GM18868 (cell line): ENCODE measurements around the gene ALKAL2.

Experiments
- ATAC-seq: cut with Tn5 transposase; IDR thresholded peaks from one replicate; pipeline ENCODE4 v1.9.1; 2021; ENCODE audit warnings: mild to moderate bottlenecking, moderate library complexity; ENCODE audit not compliant: unreplicated experiment

ALKAL2 gene

GRCh38 chr2:274503-274902 is 13.4 kb downstream of the ALKAL2 start:
- no peak for ATAC-seq

DNA sequence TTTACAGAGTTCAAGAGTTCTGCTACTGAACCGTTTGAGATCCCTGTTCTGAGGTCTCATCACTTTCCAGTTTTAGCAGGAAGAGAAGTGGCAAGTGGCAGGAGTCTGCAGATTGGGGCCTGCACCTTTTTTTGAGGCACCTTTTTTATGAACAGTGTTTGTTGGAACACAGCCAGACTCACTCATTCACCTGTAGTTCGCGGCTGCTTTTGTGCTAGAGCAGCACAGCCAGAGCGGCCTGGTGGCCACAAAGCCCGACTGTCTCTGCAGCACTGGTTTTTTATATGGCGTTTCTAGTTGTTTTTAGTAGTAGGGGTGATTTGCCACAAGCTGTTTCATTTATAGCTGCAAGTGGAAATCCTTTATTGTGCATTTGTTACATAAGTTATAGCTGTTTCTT is 14.6 kb downstream of the ALKAL2 start:
- no peak for ATAC-seq

GRCh38 chr2:271917-272316 is 16.0 kb downstream of the ALKAL2 start:
- ATAC-seq = no peak

GRCh38 chr2:270861-271260 is 17.0 kb downstream of the ALKAL2 start:
- no peak for ATAC-seq

DNA sequence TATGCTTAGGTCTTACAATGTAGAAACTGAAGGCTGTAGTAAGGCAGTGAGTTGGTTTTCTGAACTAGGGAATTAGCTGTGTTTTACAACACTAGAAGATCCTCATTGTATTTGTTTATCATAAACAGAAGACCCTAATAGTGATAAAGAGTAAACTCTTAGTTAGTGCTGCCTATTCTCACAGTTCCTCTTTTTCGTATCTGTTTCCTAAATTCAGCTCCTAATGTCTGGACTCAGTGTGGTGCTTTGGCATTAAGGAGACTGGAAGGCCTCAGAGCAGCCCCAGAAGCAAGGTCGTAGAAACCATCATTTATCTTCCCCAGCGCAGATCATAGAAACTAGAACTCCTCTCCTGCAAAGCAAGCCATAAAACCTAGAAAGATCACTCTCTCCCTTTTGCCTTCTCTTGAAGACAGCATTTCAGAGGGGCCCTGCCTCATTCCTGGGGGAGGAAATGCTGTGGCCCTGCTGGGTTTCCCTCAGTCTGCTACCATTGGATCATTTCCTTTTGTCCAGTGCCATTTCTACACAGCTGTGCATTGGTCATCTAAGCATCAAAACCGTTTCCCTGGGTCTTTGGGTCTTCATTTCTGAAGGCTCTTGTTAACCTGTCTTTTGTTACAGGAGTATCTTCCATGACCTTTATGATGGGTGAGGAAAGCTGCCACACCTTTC is 18.4 kb downstream of the ALKAL2 start:
- no peak for ATAC-seq

DNA sequence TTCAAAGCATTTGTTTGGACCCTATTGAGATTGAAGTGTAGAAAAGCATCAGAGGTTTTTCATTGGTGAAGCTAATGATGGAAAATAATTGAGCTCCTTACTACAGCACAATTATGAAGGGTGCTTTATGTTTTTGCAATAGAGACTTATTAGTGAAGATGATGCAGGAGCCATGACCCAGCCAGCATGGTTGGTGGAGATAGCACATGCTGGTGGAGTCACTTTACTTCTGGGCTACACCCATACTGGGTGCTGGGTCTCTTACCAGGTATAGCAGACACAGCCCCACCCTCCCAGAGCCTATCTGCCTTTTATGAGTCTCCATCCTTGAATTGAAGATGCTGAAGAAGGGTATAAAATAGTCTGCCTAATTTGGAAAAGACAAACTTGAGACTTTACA is 19.6 kb downstream of the ALKAL2 start:
- no peak for ATAC-seq

DNA sequence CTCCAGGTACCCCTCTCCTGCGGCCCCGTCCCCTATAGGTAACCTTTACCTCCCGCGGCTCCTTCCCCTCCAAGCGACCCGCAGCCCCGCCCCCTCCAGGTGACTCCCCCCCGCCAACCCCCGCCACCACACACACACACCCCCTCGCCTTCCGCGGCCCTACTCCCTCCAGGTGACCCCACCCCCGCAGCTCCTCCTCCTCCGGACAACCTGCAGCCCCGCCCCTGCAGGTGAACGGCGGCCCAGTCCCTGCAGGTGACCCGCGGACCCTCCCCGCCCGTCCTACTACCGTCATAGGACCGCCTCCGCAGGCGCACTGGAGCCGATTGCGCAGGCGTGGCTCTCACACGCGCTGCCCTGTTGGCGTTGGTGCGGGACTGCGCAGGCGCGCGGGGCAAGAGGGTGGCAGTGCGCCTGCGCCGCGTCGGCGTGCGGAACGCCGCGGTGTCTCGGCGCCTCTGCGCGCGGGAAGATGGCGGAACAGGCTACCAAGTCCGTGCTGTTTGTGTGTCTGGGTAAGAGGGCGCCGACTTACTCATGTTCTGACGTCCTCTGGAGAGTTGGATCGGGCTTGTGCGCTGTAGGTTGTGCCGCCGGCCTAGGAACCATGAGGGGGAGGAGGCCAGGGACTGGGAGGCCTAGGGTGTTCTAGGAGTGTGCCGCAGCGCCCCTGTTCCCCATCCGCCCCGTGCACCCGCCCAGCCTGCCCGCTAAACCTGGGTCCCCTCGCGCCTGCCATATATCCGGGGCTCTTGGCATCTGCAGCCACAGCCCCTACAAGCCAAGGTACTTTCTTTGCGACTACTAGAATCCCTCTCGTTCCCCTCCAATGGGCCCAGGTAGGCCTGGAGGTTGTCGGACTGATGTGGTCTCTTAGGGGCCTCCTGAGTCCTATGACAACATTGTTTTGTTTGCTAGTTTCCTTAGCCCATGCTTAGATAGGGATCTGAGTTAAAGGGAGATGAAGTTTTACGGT is 23.1 kb downstream of the ALKAL2 start, which contains the start of gene ACP1:
TSS of gene ACP1 (plus strand) at position 455 of the 976 bp plus-strand sequence. CDS start at position 473, 18 bp downstream.
- ATAC-seq = peak; percentile 86

- ATAC-seq = peak; percentile 31
These were observed 24.0 kb downstream of the ALKAL2 start, which contains the start of gene SH3YL1 for GRCh38 chr2:263774-264492. Gene SH3YL1, minus strand, starts transcription at chr2:264032. Its CDS starts 48 bp downstream, at chr2:263984.

GRCh38 chr2:263022-263738 is 24.7 kb downstream of the ALKAL2 start:
- no peak for ATAC-seq

DNA sequence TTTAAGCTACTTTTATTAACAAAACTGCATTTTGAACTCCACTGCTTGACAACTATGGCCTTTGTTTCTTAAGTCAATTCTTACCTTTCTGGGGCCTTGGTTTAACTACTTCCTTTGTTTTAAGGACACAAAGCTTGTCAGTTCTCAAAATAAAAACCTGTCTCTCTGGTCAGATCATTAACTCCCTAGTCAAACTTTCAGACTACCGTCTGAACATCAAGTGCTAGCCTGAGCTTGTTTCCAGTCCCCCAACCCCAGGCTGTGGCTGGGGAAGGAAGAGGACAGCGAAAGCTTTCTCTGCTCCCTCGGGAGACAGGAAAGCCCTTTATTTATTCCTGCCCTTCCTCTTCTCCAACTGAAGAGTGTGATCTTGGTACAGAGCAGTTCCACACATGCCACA is 25.8 kb downstream of the ALKAL2 start:
- ATAC-seq = no peak

DNA sequence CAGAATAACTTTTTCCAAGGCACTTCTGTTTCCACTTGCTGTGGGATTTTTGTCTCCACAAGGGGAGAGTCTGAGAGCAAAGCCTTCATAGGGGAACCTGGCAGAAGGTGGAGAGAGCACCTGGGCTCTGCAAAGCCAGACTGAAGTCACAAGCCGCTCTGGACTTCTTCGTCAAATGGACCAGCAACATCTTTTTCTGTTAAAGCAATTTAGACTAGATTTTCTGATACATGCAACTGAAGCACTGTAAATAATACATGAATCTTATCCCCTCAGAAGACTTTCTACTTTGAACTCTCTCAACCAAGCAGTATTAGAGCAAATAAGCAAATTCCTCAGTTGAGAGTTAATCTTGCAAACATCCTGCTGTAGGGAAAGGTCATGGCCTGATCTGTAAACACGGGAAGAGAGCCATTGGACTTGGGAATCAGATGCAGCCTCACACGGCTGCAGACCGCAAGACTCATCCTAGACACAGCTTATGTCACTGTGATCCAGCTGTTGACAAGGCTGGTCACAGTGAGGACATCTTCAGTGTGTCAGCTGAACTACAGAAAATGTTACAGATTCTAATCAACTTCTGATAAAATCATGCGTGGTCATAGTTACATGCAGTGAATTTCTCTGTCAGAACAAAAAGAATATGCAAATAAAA is 27.3 kb downstream of the ALKAL2 start:
- no peak for ATAC-seq

DNA sequence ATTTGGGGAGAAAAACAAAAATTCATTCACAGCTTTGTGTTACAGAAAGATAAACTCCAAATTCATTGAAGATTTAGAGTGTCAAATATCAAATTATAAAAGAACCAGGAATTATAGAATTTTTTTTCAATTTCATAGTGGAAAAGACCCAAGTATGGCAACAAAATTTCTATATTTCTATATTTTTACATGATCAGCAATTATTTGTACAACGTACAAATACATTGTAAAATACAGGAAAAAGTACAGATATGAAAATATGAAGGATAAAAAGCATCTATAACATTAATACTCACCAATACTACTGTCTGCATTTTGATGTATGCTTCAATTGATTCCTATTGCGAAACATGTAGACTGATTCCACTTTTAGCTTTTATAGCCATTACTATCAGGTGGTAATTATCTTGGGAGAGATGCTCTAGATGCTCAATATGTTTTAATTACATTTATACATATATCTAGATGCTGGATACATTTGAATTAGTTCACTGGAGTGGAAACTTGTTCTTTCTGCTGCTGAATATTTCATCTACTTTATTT is 28.0 kb downstream of the ALKAL2 start:
- no peak for ATAC-seq

DNA sequence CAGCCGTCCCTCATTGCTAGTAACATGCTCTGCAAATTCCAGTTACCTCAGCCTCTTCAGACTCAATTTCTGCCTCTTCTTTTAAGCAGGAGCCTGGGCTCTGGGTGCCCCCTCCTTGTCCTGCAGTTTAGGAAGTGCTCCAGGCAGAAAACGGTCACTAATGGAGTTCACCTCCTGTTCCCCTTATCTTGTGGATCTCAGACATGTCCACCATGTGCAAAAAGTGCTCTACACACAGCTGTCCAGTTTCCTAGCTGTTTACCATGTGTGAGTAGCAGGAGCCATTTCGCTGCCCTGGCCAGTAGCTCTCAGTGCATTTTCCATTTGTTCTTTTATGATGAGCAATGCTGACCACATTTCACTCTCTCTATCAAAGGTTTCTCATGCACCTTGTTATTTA is 29.0 kb downstream of the ALKAL2 start:
- no peak for ATAC-seq

- ATAC-seq = no peak
These were observed 30.0 kb downstream of the ALKAL2 start for GRCh38 chr2:257842-258241.

DNA sequence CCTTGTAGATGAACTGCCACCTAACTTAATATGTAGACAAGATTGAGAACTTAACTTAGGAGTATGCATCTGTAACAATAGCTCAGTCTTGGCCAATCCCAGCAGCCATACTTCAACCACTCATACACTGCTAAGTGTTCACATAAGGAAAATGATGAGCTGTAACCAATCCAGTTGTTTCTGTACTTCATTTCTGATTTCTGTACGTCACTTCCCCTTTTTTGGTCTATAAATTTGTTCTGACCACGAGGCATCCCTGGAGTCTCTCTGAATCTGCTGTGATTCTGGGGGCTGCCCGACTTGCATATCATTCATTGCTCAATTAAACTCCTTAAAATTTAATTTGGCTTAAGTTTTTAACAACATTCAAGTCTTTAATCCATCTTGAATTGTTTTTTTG is 30.5 kb downstream of the ALKAL2 start:
- no peak for ATAC-seq

- ATAC-seq = no peak
These were observed 31.8 kb downstream of the ALKAL2 start for GRCh38 chr2:256094-256493.

DNA sequence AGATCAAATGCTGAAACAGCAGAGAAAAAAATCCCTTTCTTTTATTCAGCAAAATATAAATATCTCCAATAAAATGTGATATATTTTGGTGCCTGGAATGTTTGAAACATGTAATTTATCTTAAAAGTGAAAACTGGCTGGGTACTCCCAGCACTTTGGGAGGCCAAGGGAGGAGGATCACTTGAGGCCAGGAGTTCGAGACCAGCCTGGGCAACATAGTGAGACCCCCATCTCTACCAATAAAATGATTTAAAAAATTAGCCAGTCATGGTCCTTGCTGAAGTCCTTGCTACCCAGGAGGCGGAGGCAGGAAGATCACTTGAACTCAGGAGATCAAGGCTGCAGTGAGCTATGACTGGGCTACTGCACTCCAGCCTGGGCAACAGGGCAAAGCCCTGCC is 32.7 kb downstream of the ALKAL2 start:
- ATAC-seq = no peak

- ATAC-seq = no peak
These were observed 33.6 kb downstream of the ALKAL2 start for GRCh38 chr2:254241-254640.

GRCh38 chr2:253202-253638 is 34.7 kb downstream of the ALKAL2 start:
- no peak for ATAC-seq
